ENCODE data around the gene CRB1. TPM values are rescaled to one million over a fixed set of nuclear protein-coding genes. Genes with fewer than 3 reads are reported as not detected.

The CRB1 gene
- total and polyA plus RNA-seq, 4 donors, result 0.03 to 0.55 (median 0.30) TPM

DNA sequence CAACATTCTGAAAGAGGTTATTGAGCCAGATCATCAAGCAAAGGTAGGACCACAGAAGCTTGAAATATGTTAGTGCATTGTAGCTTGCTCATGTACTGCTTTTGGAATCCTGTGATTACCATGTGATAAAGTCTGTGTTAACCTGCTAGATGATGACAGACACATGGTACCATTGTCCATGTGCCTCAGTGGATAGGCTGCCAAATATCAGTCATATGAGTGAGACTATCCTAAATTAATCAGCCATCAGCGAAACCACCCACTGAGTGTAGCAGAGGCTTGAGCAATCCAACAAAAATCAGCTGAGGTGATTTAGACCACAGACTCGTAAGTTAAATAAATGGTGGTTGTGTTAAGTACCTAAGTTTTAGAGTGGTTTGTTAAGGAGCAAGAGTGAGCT, 32.7 kb upstream of the CRB1 start:
- 59 to 80% methylated on average over 2 of the region's 2 CpGs for WGBS, 2 donors
- peak in 1 of 3 donors; percentile 21 for DNase-seq

GRCh38 chr1:197247465-197247864, 20.6 kb upstream of the CRB1 start:
- Histone ChIP-seq H3K27me3 (ENCODE audit: control insufficient read depth in 3 of 3, insufficient read depth in 3 of 3, low read length in 2 of 3) (no peaks in the 10 kb centered on the region), H3K4me1 (ENCODE audit: control insufficient read depth in 5 of 5, insufficient read depth in 5 of 5, low read length in 5 of 5) (no peaks in the 10 kb centered on the region), H3K9me3 (ENCODE audit: control insufficient read depth in 4 of 4, insufficient read depth in 3 of 4, low read length in 3 of 4) (no peaks in the 10 kb centered on the region), H3K27ac (ENCODE audit: low read depth in 1 of 2, low read length in 1 of 2) (no peak overlapping the region), H3K4me3 (no peak overlapping the region), H3K36me3 (ENCODE audit: control insufficient read depth in 4 of 4, insufficient read depth in 4 of 4, low read length in 4 of 4) (no peaks in the 10 kb centered on the region), H3K9ac (ENCODE audit: insufficient read depth in 1 of 2, low read length in 2 of 2) (no peak overlapping the region)
- ATAC-seq (ENCODE audit: insufficient read depth, low FRiP score) (no peak), DNase-seq (no peak)
- 42 to 50% methylated on average over 1 of the region's 1 CpG for WGBS, 2 donors
- TF ChIP-seq, protein P1, sequence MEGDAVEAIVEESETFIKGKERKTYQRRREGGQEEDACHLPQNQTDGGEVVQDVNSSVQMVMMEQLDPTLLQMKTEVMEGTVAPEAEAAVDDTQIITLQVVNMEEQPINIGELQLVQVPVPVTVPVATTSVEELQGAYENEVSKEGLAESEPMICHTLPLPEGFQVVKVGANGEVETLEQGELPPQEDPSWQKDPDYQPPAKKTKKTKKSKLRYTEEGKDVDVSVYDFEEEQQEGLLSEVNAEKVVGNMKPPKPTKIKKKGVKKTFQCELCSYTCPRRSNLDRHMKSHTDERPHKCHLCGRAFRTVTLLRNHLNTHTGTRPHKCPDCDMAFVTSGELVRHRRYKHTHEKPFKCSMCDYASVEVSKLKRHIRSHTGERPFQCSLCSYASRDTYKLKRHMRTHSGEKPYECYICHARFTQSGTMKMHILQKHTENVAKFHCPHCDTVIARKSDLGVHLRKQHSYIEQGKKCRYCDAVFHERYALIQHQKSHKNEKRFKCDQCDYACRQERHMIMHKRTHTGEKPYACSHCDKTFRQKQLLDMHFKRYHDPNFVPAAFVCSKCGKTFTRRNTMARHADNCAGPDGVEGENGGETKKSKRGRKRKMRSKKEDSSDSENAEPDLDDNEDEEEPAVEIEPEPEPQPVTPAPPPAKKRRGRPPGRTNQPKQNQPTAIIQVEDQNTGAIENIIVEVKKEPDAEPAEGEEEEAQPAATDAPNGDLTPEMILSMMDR (IDR thresholded peaks at IDR 0.05; ENCODE audit: control extremely low read depth, extremely low read depth), result no peak

More for the DNA sequence above, 32.7 kb upstream of the CRB1 start:
- no peaks in the 10 kb centered on the region for H3K36me3 ChIP-seq (ENCODE audit: control insufficient read depth in 4 of 4, insufficient read depth in 4 of 4, low read length in 4 of 4)
- TF ChIP-seq, protein P1 (IDR thresholded peaks at IDR 0.05; ENCODE audit: control extremely low read depth, extremely low read depth), result no peak
- H3K4me1 ChIP-seq (ENCODE audit: control insufficient read depth in 5 of 5, insufficient read depth in 5 of 5, low read length in 5 of 5), result peaks cover 0 to 3% (median 0%) of the 10 kb centered on the region in 5 donors
- no peaks in the 10 kb centered on the region for H3K27me3 ChIP-seq (ENCODE audit: control insufficient read depth in 3 of 3, insufficient read depth in 3 of 3, low read length in 2 of 3)
- no peak for ATAC-seq (ENCODE audit: insufficient read depth, low FRiP score)
- H3K9me3 ChIP-seq (ENCODE audit: control insufficient read depth in 4 of 4, insufficient read depth in 3 of 4, low read length in 3 of 4), result no peaks in the 10 kb centered on the region
- no peak overlapping the region for H3K27ac ChIP-seq (ENCODE audit: low read depth in 1 of 2, low read length in 1 of 2)
- no peak overlapping the region for H3K4me3 ChIP-seq
- H3K9ac ChIP-seq (ENCODE audit: insufficient read depth in 1 of 2, low read length in 2 of 2), result no peak overlapping the region

- Histone ChIP-seq H3K9me3 (ENCODE audit: control insufficient read depth in 4 of 4, insufficient read depth in 3 of 4, low read length in 3 of 4) (no peaks in the 10 kb centered on the region), H3K4me3 (no peak overlapping the region), H3K9ac (ENCODE audit: insufficient read depth in 1 of 2, low read length in 2 of 2) (no peak overlapping the region), H3K27ac (ENCODE audit: low read depth in 1 of 2, low read length in 1 of 2) (no peak overlapping the region), H3K4me1 (ENCODE audit: control insufficient read depth in 5 of 5, insufficient read depth in 5 of 5, low read length in 5 of 5) (no peaks in the 10 kb centered on the region), H3K36me3 (ENCODE audit: control insufficient read depth in 4 of 4, insufficient read depth in 4 of 4, low read length in 4 of 4) (no peaks in the 10 kb centered on the region), H3K27me3 (ENCODE audit: control insufficient read depth in 3 of 3, insufficient read depth in 3 of 3, low read length in 2 of 3) (no peaks in the 10 kb centered on the region)
- 38 to 48% methylated on average over 2 of the region's 2 CpGs for WGBS, 2 donors
- DNase-seq (no peak), ATAC-seq (ENCODE audit: insufficient read depth, low FRiP score) (no peak)
- TF ChIP-seq, protein P1 (IDR thresholded peaks at IDR 0.05; ENCODE audit: control extremely low read depth, extremely low read depth), result no peak
These were observed 18.7 kb upstream of the CRB1 start for GRCh38 chr1:197249324-197249723.

- no peaks in the 10 kb centered on the region for H3K4me1 ChIP-seq (ENCODE audit: control insufficient read depth in 5 of 5, insufficient read depth in 5 of 5, low read length in 5 of 5)
- TF ChIP-seq, protein P1 (IDR thresholded peaks at IDR 0.05; ENCODE audit: control extremely low read depth, extremely low read depth), result no peak
- H3K36me3 ChIP-seq (ENCODE audit: control insufficient read depth in 4 of 4, insufficient read depth in 4 of 4, low read length in 4 of 4), result no peaks in the 10 kb centered on the region
- no peak overlapping the region for H3K4me3 ChIP-seq
- H3K27me3 ChIP-seq (ENCODE audit: control insufficient read depth in 3 of 3, insufficient read depth in 3 of 3, low read length in 2 of 3), result no peaks in the 10 kb centered on the region
- H3K9me3 ChIP-seq (ENCODE audit: control insufficient read depth in 4 of 4, insufficient read depth in 3 of 4, low read length in 3 of 4), result no peaks in the 10 kb centered on the region
- ATAC-seq (ENCODE audit: insufficient read depth, low FRiP score) (no peak), DNase-seq (no peak)
- no peak overlapping the region for H3K9ac ChIP-seq (ENCODE audit: insufficient read depth in 1 of 2, low read length in 2 of 2)
- no peak overlapping the region for H3K27ac ChIP-seq (ENCODE audit: low read depth in 1 of 2, low read length in 1 of 2)
- 66 to 76% methylated on average over 2 of the region's 2 CpGs for WGBS, 2 donors
These were observed 17.4 kb upstream of the CRB1 start for GRCh38 chr1:197250616-197251015.

Measured in lung (tissue), 12 donors.